ENCODE results near the gene PINK1.
A peak's percentile ranks its signal among the peaks of the same experiment; 100 is the strongest.

PINK1 gene

GRCh38 chr1:20611652-20612051 lies 21.6 kb upstream of the PINK1 start:
- no peak for DNase-seq

GRCh38 chr1:20612221-20612746 lies 21.0 kb upstream of the PINK1 start:
- no peak for DNase-seq

- no peak for DNase-seq
These were observed 19.1 kb upstream of the PINK1 start for GRCh38 chr1:20614131-20614579.

- DNase-seq: no peak
These were observed 17.1 kb upstream of the PINK1 start for GRCh38 chr1:20615946-20616846.

- no peak for DNase-seq
These were observed 16.3 kb upstream of the PINK1 start for GRCh38 chr1:20616847-20617487.

GRCh38 chr1:20618550-20618949 lies 14.7 kb upstream of the PINK1 start:
- no peak for DNase-seq

GRCh38 chr1:20619999-20620398 lies 13.3 kb upstream of the PINK1 start:
- DNase-seq: no peak

GRCh38 chr1:20621012-20621411 lies 12.2 kb upstream of the PINK1 start:
- DNase-seq: no peak

GRCh38 chr1:20624709-20625108 lies 8.5 kb upstream of the PINK1 start:
- no peak for DNase-seq

GRCh38 chr1:20625176-20626097 lies 7.8 kb upstream of the PINK1 start:
- DNase-seq: no peak

- no peak for DNase-seq
These were observed 7.2 kb upstream of the PINK1 start for GRCh38 chr1:20626098-20626427.

- DNase-seq: no peak
These were observed 6.7 kb upstream of the PINK1 start for GRCh38 chr1:20626524-20626923.

- no peak for DNase-seq
These were observed 2.5 kb upstream of the PINK1 start for GRCh38 chr1:20630729-20631128.

GRCh38 chr1:20632386-20632785 lies 872 bp upstream of the PINK1 start:
- DNase-seq: no peak

GRCh38 chr1:20634065-20634593 lies 871 bp downstream of the PINK1 start:
- DNase-seq: peak; percentile 43

GRCh38 chr1:20634594-20635084 lies 1.4 kb downstream of the PINK1 start:
- no peak for DNase-seq

GRCh38 chr1:20636785-20637347 lies 3.6 kb downstream of the PINK1 start:
- DNase-seq: no peak

GRCh38 chr1:20640183-20640597 lies 6.9 kb downstream of the PINK1 start:
- peak; percentile 1 for DNase-seq

- DNase-seq: no peak
These were observed 8.7 kb downstream of the PINK1 start for GRCh38 chr1:20641975-20642374.

GRCh38 chr1:20643080-20643479 lies 9.8 kb downstream of the PINK1 start:
- no peak for DNase-seq

- no peak for DNase-seq
These were observed 11.2 kb downstream of the PINK1 start for GRCh38 chr1:20644416-20644815.

- no peak for DNase-seq
These were observed 12.2 kb downstream of the PINK1 start for GRCh38 chr1:20645414-20645813.

All from SHP77 treated with DMSO at 0.1 percent for 48 hours (cell line).